PC-9 (cell line): ENCODE measurements around the gene GARNL3. TPM values are rescaled to one million over a fixed set of nuclear protein-coding genes. Genes with fewer than 3 reads are reported as not detected.

Source experiments
- BruUV-seq: library from RNA; stranded (reverse); fragments of 400-500 nt; replicated peaks from 2 replicates; lab custom pipeline; 2021; lab: Mats Ljungman, UMichigan
- CTCF ChIA-PET: fragments of 300-600 bp; sonication (Branson Sonifier 250); formaldehyde crosslinking; loops from one replicate; lab custom pipeline; 2022; ENCODE audit warnings: antibody characterized with exemption; lab: Charles Lee
- POLR2A ChIA-PET: fragments of 300-600 bp; sonication (Branson Sonifier 250); formaldehyde crosslinking; loops from one replicate; lab custom pipeline; 2022; ENCODE audit warnings: antibody characterized with exemption; ENCODE audit not compliant: unreplicated experiment; lab: Charles Lee
- DNase-seq, 2 experiments: peaks; one replicate each; pipeline versions ENCODE4 v3.0.0 to v3.0.0-alpha.2; 2015 to 2022; ENCODE audit warnings: mixed read lengths in 1 of 2
- H2AFZ ChIP-seq: fragments of 200-600 bp; sonication (generic); 2 replicates; pipeline ENCODE4 v1.8.1; 2017; ENCODE audit warnings: antibody characterized with exemption
- H3F3A ChIP-seq: fragments of 200-600 bp; sonication (generic); 2 replicates; pipeline ENCODE4 v1.8.1; 2017; ENCODE audit warnings: antibody characterized with exemption, mild to moderate bottlenecking, low read depth; ENCODE audit not compliant: insufficient read depth
- H3K27ac ChIP-seq: fragments of 200-600 bp; sonication (generic); 2 replicates; pipeline ENCODE4 v1.6.1; 2016; ENCODE audit warnings: mixed run types
- H3K27me3 ChIP-seq: fragments of 200-600 bp; sonication (generic); 2 replicates; pipeline ENCODE4 v1.6.1; 2016; ENCODE audit warnings: low read depth, mixed run types; ENCODE audit not compliant: insufficient read depth
- H3K36me3 ChIP-seq: fragments of 200-600 bp; sonication (generic); 2 replicates; pipeline ENCODE4 v1.6.1; 2016; ENCODE audit warnings: low read depth, mixed run types
- H3K4me1 ChIP-seq: fragments of 200-600 bp; sonication (generic); replicated peaks from 2 replicates; pipeline ENCODE4 v1.6.1; 2016; ENCODE audit warnings: mixed run types; ENCODE audit not compliant: insufficient read depth
- H3K4me2 ChIP-seq: fragments of 200-600 bp; sonication (generic); 2 replicates; pipeline ENCODE4 v1.6.1; 2017; ENCODE audit warnings: mixed run types
- H3K4me3 ChIP-seq: fragments of 200-600 bp; sonication (generic); 2 replicates; pipeline ENCODE4 v1.6.1; 2016; ENCODE audit warnings: mixed run types
- H3K79me2 ChIP-seq: fragments of 200-600 bp; sonication (generic); 2 replicates; pipeline ENCODE4 v1.6.1; 2017; ENCODE audit warnings: low read depth, mixed run types
- H3K9me2 ChIP-seq: fragments of 200-600 bp; sonication (generic); 2 replicates; pipeline ENCODE4 v1.8.1; 2017; ENCODE audit warnings: mild to moderate bottlenecking; ENCODE audit not compliant: insufficient read depth
- H3K9me3 ChIP-seq: fragments of 200-600 bp; sonication (generic); 2 replicates; pipeline ENCODE4 v1.8.1; 2016; ENCODE audit warnings: low read depth; ENCODE audit not compliant: insufficient read depth
- H4K20me1 ChIP-seq: fragments of 200-600 bp; sonication (generic); 2 replicates; pipeline ENCODE4 v1.8.1; 2017; ENCODE audit not compliant: insufficient read depth
- CTCF ChIP-seq: fragments of 200-600 bp; sonication (generic); conservative IDR thresholded peaks from 2 replicates; pipeline ENCODE4 v1.6.1; 2017; ENCODE audit warnings: mixed run types, antibody characterized with exemption, mild to moderate bottlenecking, moderate library complexity
- EZH2 ChIP-seq: fragments of 200-600 bp; sonication (generic); IDR thresholded peaks from 2 replicates; pipeline ENCODE4 v1.8.0; 2017; ENCODE audit warnings: antibody characterized with exemption, low read depth
- intact Hi-C: fragments of 100-400 bp; cut with micrococcal nuclease; formaldehyde crosslinking; loops from one replicate; pipeline ENCODE4 v1.10.0; 2022; ENCODE audit not compliant: unreplicated experiment
- total RNA-seq: library from RNA; stranded (reverse); gene quantifications from 2 replicates; pipeline ENCODE4 v1.2.3, GENCODE V29; 2021

The GARNL3 gene
- total RNA-seq, 1 experiment from 2014 or later, result 10.8 TPM

- Histone ChIP-seq H3K79me2 (no peaks in the 10 kb centered on the region), H3K27ac (no peak overlapping the region), H3K27me3 (no peaks in the 10 kb centered on the region), H3K9me2 (no peaks in the 10 kb centered on the region), H3K4me1 (no peaks in the 10 kb centered on the region), H4K20me1 (no peaks in the 10 kb centered on the region), H3K4me2 (no peak overlapping the region), H3F3A (no peaks in the 10 kb centered on the region), H3K9me3 (no peaks in the 10 kb centered on the region), H3K36me3 (no peaks in the 10 kb centered on the region), H3K4me3 (no peak overlapping the region), H2AFZ (no peak overlapping the region)
- no peak for TF ChIP-seq CTCF
- TF ChIP-seq EZH2, result no peak
- no TSS peak for BruUV-seq
- POLR2A ChIA-PET, result interaction anchor here (0.6 to 0.7 kb wide), 2 partner anchors 12 to 23 kb away, joined by 3 to 5 read pairs; no protein-coding TSS in a partner anchor
- intact Hi-C loops, result no loop called here
- CTCF ChIA-PET, result no interaction called here
- no peak for DNase-seq
Observed at GRCh38 chr9:127267793-127268525, 3.4 kb downstream of the GARNL3 start.

GRCh38 chr9:127269449-127269848 is 4.9 kb downstream of the GARNL3 start:
- no peak overlapping the region for H2AFZ ChIP-seq
- no peak for DNase-seq
- ChIA-PET CTCF (no interaction called here), POLR2A (no interaction called here)
- no TSS peak for BruUV-seq
- H3K4me2 ChIP-seq, result no peak overlapping the region
- no peaks in the 10 kb centered on the region for H4K20me1 ChIP-seq
- intact Hi-C loops, result no loop called here
- no peaks in the 10 kb centered on the region for H3F3A ChIP-seq
- H3K36me3 ChIP-seq, result no peaks in the 10 kb centered on the region
- H3K4me3 ChIP-seq, result no peak overlapping the region
- no peaks in the 10 kb centered on the region for H3K9me2 ChIP-seq
- no peaks in the 10 kb centered on the region for H3K4me1 ChIP-seq
- H3K27ac ChIP-seq, result no peak overlapping the region
- no peaks in the 10 kb centered on the region for H3K27me3 ChIP-seq
- no peak for TF ChIP-seq EZH2
- TF ChIP-seq CTCF, result no peak
- no peaks in the 10 kb centered on the region for H3K79me2 ChIP-seq
- H3K9me3 ChIP-seq, result no peaks in the 10 kb centered on the region

- no peak overlapping the region for H3K4me2 ChIP-seq
- TF ChIP-seq CTCF (no peak), EZH2 (no peak)
Observed at GRCh38 chr9:127273326-127273725, 8.8 kb downstream of the GARNL3 start.

More at GRCh38 chr9:127273326-127273725, 8.8 kb downstream of the GARNL3 start:
- Histone ChIP-seq H4K20me1 (no peaks in the 10 kb centered on the region), H3K9me2 (no peaks in the 10 kb centered on the region), H3K4me1 (peaks cover 6% of the 10 kb centered on the region), H3K4me3 (no peak overlapping the region), H2AFZ (no peak overlapping the region), H3K27me3 (no peaks in the 10 kb centered on the region), H3F3A (no peaks in the 10 kb centered on the region), H3K27ac (no peak overlapping the region), H3K79me2 (no peaks in the 10 kb centered on the region), H3K9me3 (no peaks in the 10 kb centered on the region), H3K36me3 (no peaks in the 10 kb centered on the region)
- ChIA-PET CTCF (no interaction called here), POLR2A (no interaction called here)
- no peak for DNase-seq
- BruUV-seq, result no TSS peak
- intact Hi-C loops, result no loop called here
